ENCODE measurements around the gene RNASE9. TPM values are rescaled to one million over a fixed set of nuclear protein-coding genes. Genes with fewer than 3 reads are reported as not detected.

RNASE9 gene
- total and polyA plus RNA-seq, 4 donors: not detected

GRCh38 chr14:20515846-20516245 lies 45.0 kb downstream of the RNASE9 start:
- Histone ChIP-seq H3K36me3 (ENCODE audit: control insufficient read depth in 4 of 4, insufficient read depth in 3 of 4, low read depth in 1 of 4, low read length in 3 of 4) (no peaks in the 10 kb centered on the region), H3K4me1 (ENCODE audit: control insufficient read depth in 4 of 4, insufficient read depth in 4 of 4, low read length in 3 of 4) (no peaks in the 10 kb centered on the region), H3K4me3 (ENCODE audit: low read depth in 1 of 3, low read length in 3 of 3) (no peak overlapping the region), H3K27me3 (ENCODE audit: control insufficient read depth in 4 of 4, insufficient read depth in 4 of 4, low read length in 3 of 4) (no peaks in the 10 kb centered on the region), H3K9me3 (ENCODE audit: control insufficient read depth in 4 of 4, low read length in 3 of 4) (no peaks in the 10 kb centered on the region), H3K27ac (ENCODE audit: low read depth in 1 of 2, low read length in 2 of 2) (no peak overlapping the region), H3K9ac (ENCODE audit: low read depth in 1 of 2, low read length in 2 of 2) (no peak overlapping the region)
- DNase-seq (ENCODE audit: low spot score): no peak
- 59% methylated on average over 4 of the region's 4 CpGs for WGBS
- TF ChIP-seq REST (IDR thresholded peaks at IDR 0.05) (no peak), RAD21 (IDR thresholded peaks at IDR 0.05) (no peak), ZBTB33 (IDR thresholded peaks at IDR 0.05) (no peak), FOXA1 (IDR thresholded peaks at IDR 0.05) (no peak), NR2F2 (IDR thresholded peaks at IDR 0.05) (no peak), JUND (IDR thresholded peaks at IDR 0.05) (no peak), ATF3 (IDR thresholded peaks at IDR 0.05) (no peak), CTCF (IDR thresholded peaks at IDR 0.05; ENCODE audit: low read depth, low read length, missing input control) (no peak), FOXA2 (IDR thresholded peaks at IDR 0.05) (no peak), TAF1 (conservative IDR thresholded peaks at IDR 0.05) (no peak), RXRA (IDR thresholded peaks at IDR 0.05) (no peak), EGR1 (IDR thresholded peaks at IDR 0.05; ENCODE audit: low read depth in 2 of 2) (no peak), GABPA (IDR thresholded peaks at IDR 0.05 in 1 of 2, conservative IDR thresholded peaks at IDR 0.05 in 1 of 2) (no peak)

GRCh38 chr14:20512177-20512905 lies 48.5 kb downstream of the RNASE9 start:
- Histone ChIP-seq H3K9me3 (ENCODE audit: control insufficient read depth in 4 of 4, low read length in 3 of 4) (no peaks in the 10 kb centered on the region), H3K4me1 (ENCODE audit: control insufficient read depth in 4 of 4, insufficient read depth in 4 of 4, low read length in 3 of 4) (no peaks in the 10 kb centered on the region), H3K27ac (ENCODE audit: low read depth in 1 of 2, low read length in 2 of 2) (no peak overlapping the region), H3K4me3 (ENCODE audit: low read depth in 1 of 3, low read length in 3 of 3) (no peak overlapping the region), H3K36me3 (ENCODE audit: control insufficient read depth in 4 of 4, insufficient read depth in 3 of 4, low read depth in 1 of 4, low read length in 3 of 4) (no peaks in the 10 kb centered on the region), H3K9ac (ENCODE audit: low read depth in 1 of 2, low read length in 2 of 2) (no peak overlapping the region), H3K27me3 (ENCODE audit: control insufficient read depth in 4 of 4, insufficient read depth in 4 of 4, low read length in 3 of 4) (no peaks in the 10 kb centered on the region)
- 70% methylated on average over 7 of the region's 7 CpGs for WGBS
- DNase-seq (ENCODE audit: low spot score): no peak
- TF ChIP-seq GABPA (IDR thresholded peaks at IDR 0.05 in 1 of 2, conservative IDR thresholded peaks at IDR 0.05 in 1 of 2) (no peak), EGR1 (IDR thresholded peaks at IDR 0.05; ENCODE audit: low read depth in 2 of 2) (no peak), FOXA2 (IDR thresholded peaks at IDR 0.05) (no peak), TAF1 (conservative IDR thresholded peaks at IDR 0.05) (no peak), REST (IDR thresholded peaks at IDR 0.05) (no peak), CTCF (IDR thresholded peaks at IDR 0.05; ENCODE audit: low read depth, low read length, missing input control) (no peak), NR2F2 (IDR thresholded peaks at IDR 0.05) (no peak), ATF3 (IDR thresholded peaks at IDR 0.05) (no peak), HNF4G (IDR thresholded peaks at IDR 0.05) (no peak), HNF4A (conservative IDR thresholded peaks at IDR 0.05) (no peak), RAD21 (IDR thresholded peaks at IDR 0.05) (no peak)
